Calu3 (cell line): ENCODE results near the gene ANKRD1. TPM values are rescaled to one million over a fixed set of nuclear protein-coding genes. Genes with fewer than 3 reads are reported as not detected.

ENCODE experiments used
- BruUV-seq: library from RNA; stranded (reverse); fragments of 400-500 nt; replicated peaks from 2 replicates; lab custom pipeline; 2021; lab: Mats Ljungman, UMichigan
- CTCF ChIA-PET: fragments of 300-600 bp; sonication (Branson Sonifier 250); formaldehyde crosslinking; loops from one replicate; lab custom pipeline; 2022; ENCODE audit warnings: antibody characterized with exemption; lab: Charles Lee
- DNase-seq: peaks from one replicate; pipeline ENCODE4 v3.0.0; 2022
- H3K27ac Mint-ChIP-seq: one replicate; pipeline ENCODE4 v1.8.0; 2022; ENCODE audit warnings: mixed read lengths; ENCODE audit not compliant: unreplicated experiment
- H3K27me3 Mint-ChIP-seq: one replicate; pipeline ENCODE4 v1.8.0; 2022; ENCODE audit warnings: mixed read lengths; ENCODE audit not compliant: unreplicated experiment
- H3K36me3 Mint-ChIP-seq: one replicate; pipeline ENCODE4 v1.8.0; 2022; ENCODE audit warnings: mild to moderate bottlenecking, moderate library complexity, mixed read lengths; ENCODE audit not compliant: insufficient read depth, unreplicated experiment
- H3K4me1 Mint-ChIP-seq: one replicate; pipeline ENCODE4 v1.8.0; 2022; ENCODE audit warnings: mild to moderate bottlenecking, low read depth, mixed read lengths; ENCODE audit not compliant: unreplicated experiment
- H3K4me3 Mint-ChIP-seq: one replicate; pipeline ENCODE4 v1.8.0; 2022; ENCODE audit warnings: mild to moderate bottlenecking, low read depth, moderate library complexity, mixed read lengths; ENCODE audit not compliant: unreplicated experiment
- H3K9me3 Mint-ChIP-seq: one replicate; pipeline ENCODE4 v1.8.0; 2022; ENCODE audit warnings: low read depth, mixed read lengths; ENCODE audit not compliant: unreplicated experiment
- intact Hi-C: fragments of 100-400 bp; cut with micrococcal nuclease; formaldehyde crosslinking; loops from one replicate; pipeline ENCODE4 v1.10.0; 2022; ENCODE audit not compliant: unreplicated experiment
- total RNA-seq: library from RNA; stranded (reverse); gene quantifications from 2 replicates; pipeline ENCODE4 v1.2.3, GENCODE V29; 2022
- TF ChIP-seq, protein P1 (sequence below): fragments of 200-600 bp; IDR thresholded peaks from one replicate; pipeline ENCODE4 v1.8.0; 2022; ENCODE audit warnings: antibody characterized with exemption; ENCODE audit not compliant: unreplicated experiment

Gene ANKRD1
- total RNA-seq, 1 experiment from 2014 or later, result 6.2 TPM

DNA sequence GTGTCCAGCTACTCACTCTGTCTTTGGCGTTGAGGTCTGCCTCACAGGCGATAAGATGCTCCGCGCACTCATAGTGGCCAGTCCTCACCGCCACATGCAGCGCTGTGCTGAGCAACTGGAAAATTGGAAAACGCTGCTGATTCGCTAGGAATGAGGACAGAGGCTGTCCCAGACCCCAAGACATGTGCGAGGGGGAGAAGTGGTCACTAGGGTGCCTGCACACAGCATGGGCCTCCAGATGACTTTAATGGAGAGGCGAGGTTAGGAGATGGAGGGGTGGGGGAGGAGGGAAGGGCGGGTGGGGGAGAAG is 5.2 kb downstream of the ANKRD1 start:
- no peak overlapping the region for H3K27ac Mint-ChIP-seq
- H3K27me3 Mint-ChIP-seq, result no peaks in the 10 kb centered on the region
- CTCF ChIA-PET, result no interaction called here
- intact Hi-C loops, result loop anchor here (10.0 kb wide), 2 partner anchors 89 to 129 kb away; no protein-coding TSS in a partner anchor
- H3K4me3 Mint-ChIP-seq, result no peak overlapping the region
- peaks cover 10% of the 10 kb centered on the region for H3K4me1 Mint-ChIP-seq
- no peak for DNase-seq
- no TSS peak for BruUV-seq
- TF ChIP-seq, protein P1, sequence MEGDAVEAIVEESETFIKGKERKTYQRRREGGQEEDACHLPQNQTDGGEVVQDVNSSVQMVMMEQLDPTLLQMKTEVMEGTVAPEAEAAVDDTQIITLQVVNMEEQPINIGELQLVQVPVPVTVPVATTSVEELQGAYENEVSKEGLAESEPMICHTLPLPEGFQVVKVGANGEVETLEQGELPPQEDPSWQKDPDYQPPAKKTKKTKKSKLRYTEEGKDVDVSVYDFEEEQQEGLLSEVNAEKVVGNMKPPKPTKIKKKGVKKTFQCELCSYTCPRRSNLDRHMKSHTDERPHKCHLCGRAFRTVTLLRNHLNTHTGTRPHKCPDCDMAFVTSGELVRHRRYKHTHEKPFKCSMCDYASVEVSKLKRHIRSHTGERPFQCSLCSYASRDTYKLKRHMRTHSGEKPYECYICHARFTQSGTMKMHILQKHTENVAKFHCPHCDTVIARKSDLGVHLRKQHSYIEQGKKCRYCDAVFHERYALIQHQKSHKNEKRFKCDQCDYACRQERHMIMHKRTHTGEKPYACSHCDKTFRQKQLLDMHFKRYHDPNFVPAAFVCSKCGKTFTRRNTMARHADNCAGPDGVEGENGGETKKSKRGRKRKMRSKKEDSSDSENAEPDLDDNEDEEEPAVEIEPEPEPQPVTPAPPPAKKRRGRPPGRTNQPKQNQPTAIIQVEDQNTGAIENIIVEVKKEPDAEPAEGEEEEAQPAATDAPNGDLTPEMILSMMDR, result no peak
- H3K36me3 Mint-ChIP-seq, result peaks cover 6% of the 10 kb centered on the region
- no peaks in the 10 kb centered on the region for H3K9me3 Mint-ChIP-seq

DNA sequence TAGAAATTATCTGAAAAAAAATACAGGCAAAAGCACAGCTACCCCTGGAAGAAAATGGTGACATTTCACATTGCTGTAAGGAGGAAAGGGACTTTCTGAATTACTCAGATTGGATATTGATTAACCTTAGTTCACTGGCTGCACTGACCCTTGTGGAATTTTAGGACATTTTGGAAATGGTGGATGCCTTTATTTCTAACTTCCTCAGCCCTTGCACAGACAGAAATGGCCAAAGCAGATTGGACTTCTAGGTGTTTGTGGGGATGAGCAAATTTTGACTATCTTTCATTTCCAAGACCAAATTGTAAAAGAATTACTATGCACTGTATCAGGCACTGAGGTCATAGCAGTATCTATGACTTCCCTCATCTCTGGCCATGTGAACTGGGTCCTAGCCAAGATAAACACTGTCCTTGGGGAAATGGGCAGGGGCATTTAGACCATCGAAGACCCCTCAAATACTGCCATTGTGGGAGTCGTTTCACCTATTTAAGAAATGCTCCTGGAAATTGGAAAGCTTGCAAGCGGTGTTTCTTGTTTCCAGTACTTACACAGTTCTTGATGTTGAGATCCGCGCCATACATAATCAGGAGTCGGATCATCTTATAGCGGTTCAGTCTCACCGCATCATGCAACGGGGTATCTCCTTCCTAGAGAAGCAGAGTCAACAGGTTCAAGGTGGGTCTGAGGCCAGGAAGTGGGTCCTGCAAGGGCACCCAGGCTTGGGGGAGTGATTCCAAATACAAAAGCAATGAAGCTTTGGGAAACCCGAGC is 5.7 kb downstream of the ANKRD1 start:
- H3K27ac Mint-ChIP-seq, result no peak overlapping the region
- intact Hi-C loops, result loop anchor here (5.0 to 10.0 kb wide), 3 partner anchors 57 to 130 kb away; no protein-coding TSS in a partner anchor
- no peak for DNase-seq
- H3K27me3 Mint-ChIP-seq, result no peaks in the 10 kb centered on the region
- CTCF ChIA-PET, result interaction anchor here (0.5 kb wide), 1 partner anchor 27 kb away, joined by 5 read pairs; no protein-coding TSS in a partner anchor
- H3K36me3 Mint-ChIP-seq, result peaks cover 3% of the 10 kb centered on the region
- no peaks in the 10 kb centered on the region for H3K9me3 Mint-ChIP-seq
- BruUV-seq, result no TSS peak
- H3K4me1 Mint-ChIP-seq, result peaks cover 6% of the 10 kb centered on the region
- TF ChIP-seq, protein P1, result no peak
- no peak overlapping the region for H3K4me3 Mint-ChIP-seq

DNA sequence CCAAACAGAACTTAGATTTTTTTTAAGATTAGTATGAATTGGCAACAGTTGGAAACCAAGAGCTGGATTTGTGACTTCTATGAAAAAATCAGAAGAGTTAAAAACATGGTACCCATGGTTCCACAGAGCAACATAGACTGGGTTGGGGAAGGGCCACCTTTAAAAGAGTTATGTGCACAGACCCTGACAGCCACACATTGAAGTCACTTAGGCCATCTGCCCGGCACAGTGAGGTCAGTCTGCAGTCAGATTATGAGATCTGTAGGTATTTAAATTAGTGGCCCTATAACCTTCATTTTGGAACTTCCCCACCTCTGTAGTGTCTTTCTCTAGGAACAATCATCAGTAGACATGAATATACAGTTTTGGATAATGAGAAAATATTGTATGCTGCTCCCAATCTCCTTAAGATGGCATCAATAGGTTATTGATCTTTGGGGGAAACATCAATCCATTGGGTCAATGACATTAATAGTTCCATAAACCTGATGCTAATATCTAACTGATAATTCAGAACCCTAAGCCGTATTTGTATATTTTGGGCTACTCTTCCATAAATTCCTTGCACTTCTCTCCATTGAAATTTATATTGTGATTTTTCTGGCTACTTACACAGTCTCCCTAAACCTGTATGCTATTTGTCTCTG is 7.0 kb downstream of the ANKRD1 start:
- DNase-seq, result no peak
- CTCF ChIA-PET, result no interaction called here
- H3K4me1 Mint-ChIP-seq, result no peaks in the 10 kb centered on the region
- no peaks in the 10 kb centered on the region for H3K9me3 Mint-ChIP-seq
- H3K36me3 Mint-ChIP-seq, result no peaks in the 10 kb centered on the region
- H3K27ac Mint-ChIP-seq, result no peak overlapping the region
- BruUV-seq, result no TSS peak
- intact Hi-C loops, result loop anchor here (5.0 to 10.0 kb wide), 3 partner anchors 58 to 131 kb away; no protein-coding TSS in a partner anchor
- TF ChIP-seq, protein P1, result no peak
- no peaks in the 10 kb centered on the region for H3K27me3 Mint-ChIP-seq
- no peak overlapping the region for H3K4me3 Mint-ChIP-seq

DNA sequence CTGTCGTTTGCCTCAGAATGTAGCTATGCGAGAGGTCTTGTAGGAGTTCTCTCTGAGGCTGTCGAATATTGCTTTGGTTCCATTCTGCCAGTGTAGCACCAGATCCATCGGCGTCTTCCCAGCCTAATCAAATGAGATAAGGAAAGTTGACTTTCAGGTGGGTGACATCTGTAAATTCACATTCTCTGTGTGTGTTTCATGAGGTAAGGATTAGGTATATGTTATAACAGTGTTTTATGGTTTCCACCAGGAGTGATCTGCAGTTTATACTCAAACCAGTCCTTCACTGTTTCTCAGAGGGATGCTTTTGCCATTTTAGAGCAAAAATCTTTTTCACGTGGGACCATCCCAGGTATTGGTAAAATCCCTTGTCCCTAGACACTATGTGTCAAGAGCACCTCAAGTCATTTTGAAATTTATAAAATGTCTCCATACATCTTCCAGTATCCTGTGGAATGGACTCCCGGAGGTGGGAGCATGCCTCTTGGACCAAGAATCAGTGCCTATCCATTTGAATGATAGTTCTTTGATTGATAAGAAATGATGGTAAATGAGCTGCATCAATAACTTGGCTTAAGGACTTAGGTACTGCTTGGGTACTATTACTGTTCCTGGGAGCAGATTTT is 7.9 kb downstream of the ANKRD1 start:
- CTCF ChIA-PET, result interaction anchor here (1.7 kb wide), 1 partner anchor 338 kb away, joined by 10 read pairs; no protein-coding TSS in a partner anchor
- TF ChIP-seq, protein P1, result no peak
- BruUV-seq, result no TSS peak
- H3K27me3 Mint-ChIP-seq, result no peaks in the 10 kb centered on the region
- no peak overlapping the region for H3K4me3 Mint-ChIP-seq
- H3K27ac Mint-ChIP-seq, result no peak overlapping the region
- no peaks in the 10 kb centered on the region for H3K9me3 Mint-ChIP-seq
- intact Hi-C loops, result loop anchor here (5.0 to 10.0 kb wide), 3 partner anchors 59 to 132 kb away; no protein-coding TSS in a partner anchor
- DNase-seq, result no peak
- H3K36me3 Mint-ChIP-seq, result no peaks in the 10 kb centered on the region
- no peaks in the 10 kb centered on the region for H3K4me1 Mint-ChIP-seq
